ENCODE measurements around the gene CBFA2T2.

DNA sequence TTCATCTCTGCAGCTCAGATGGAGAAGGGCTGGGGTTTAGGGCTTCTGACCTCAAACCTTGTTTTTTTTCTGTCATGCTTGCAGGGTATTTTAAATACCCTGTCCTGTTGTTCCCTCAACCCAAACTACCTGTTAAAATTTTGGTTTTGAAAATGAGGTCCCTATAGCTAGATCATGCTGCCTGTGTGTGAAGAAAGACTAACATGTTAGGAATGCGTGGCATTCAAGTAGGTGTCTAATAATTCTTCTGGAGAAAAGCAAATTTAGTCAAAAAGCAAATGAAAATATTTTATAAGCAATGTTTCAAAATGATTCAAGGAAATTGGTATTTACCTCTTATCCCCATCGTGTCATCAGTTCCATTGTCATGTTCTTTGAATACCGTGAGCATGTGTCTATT, 95.1 kb downstream of the CBFA2T2 start:
- TF ChIP-seq, protein P1, sequence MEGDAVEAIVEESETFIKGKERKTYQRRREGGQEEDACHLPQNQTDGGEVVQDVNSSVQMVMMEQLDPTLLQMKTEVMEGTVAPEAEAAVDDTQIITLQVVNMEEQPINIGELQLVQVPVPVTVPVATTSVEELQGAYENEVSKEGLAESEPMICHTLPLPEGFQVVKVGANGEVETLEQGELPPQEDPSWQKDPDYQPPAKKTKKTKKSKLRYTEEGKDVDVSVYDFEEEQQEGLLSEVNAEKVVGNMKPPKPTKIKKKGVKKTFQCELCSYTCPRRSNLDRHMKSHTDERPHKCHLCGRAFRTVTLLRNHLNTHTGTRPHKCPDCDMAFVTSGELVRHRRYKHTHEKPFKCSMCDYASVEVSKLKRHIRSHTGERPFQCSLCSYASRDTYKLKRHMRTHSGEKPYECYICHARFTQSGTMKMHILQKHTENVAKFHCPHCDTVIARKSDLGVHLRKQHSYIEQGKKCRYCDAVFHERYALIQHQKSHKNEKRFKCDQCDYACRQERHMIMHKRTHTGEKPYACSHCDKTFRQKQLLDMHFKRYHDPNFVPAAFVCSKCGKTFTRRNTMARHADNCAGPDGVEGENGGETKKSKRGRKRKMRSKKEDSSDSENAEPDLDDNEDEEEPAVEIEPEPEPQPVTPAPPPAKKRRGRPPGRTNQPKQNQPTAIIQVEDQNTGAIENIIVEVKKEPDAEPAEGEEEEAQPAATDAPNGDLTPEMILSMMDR (IDR thresholded peaks at IDR 0.05): no peak
- no peak for TF ChIP-seq POLR2A (IDR thresholded peaks at IDR 0.05)
- TF ChIP-seq EP300 (IDR thresholded peaks at IDR 0.05): no peak
- TF ChIP-seq POLR2AphosphoS5 (IDR thresholded peaks at IDR 0.05): no peak

All from stomach (tissue), 4 donors.